GM12878 (cell line): ENCODE measurements around the gene LRP2BP.

Experiments used
- ATF7 ChIP-seq: fragments of 450-650 bp; IDR thresholded peaks from 2 replicates; pipeline ENCODE4 v1.6.1; 2016; ENCODE audit warnings: low read depth, mild to moderate bottlenecking
- CREB1 ChIP-seq: IDR thresholded peaks from 2 replicates; pipeline ENCODE4 v1.6.1; 2012; ENCODE audit warnings: low read depth, mild to moderate bottlenecking, inconsistent platforms
- EZH2 ChIP-seq: IDR thresholded peaks from 2 replicates; pipeline ENCODE4 v1.6.1; 2012; ENCODE audit warnings: low read depth, mild to moderate bottlenecking, control low read depth, inconsistent platforms, low read length, borderline replicate concordance; ENCODE audit not compliant: control insufficient read depth
- MEF2A ChIP-seq: IDR thresholded peaks from 2 replicates; pipeline ENCODE4 v1.6.1; 2011; ENCODE audit warnings: low read depth, mild to moderate bottlenecking, low read length, moderate library complexity; ENCODE audit not compliant: insufficient read depth
- MYC ChIP-seq: IDR thresholded peaks from 2 replicates; pipeline ENCODE4 v1.6.1; 2011; ENCODE audit warnings: mild to moderate bottlenecking, low read length, moderate library complexity, inconsistent platforms; ENCODE audit not compliant: insufficient read depth, insufficient replicate concordance, insufficient read length, severe bottlenecking
- POLR2A ChIP-seq: IDR thresholded peaks from 2 replicates; pipeline ENCODE4 v1.6.1; 2011; ENCODE audit warnings: low read depth, mild to moderate bottlenecking, low read length
- POLR2AphosphoS2 ChIP-seq: IDR thresholded peaks from 2 replicates; pipeline ENCODE4 v1.6.1; 2011; ENCODE audit warnings: low read depth, mild to moderate bottlenecking, low read length, improper control_type of control experiment, moderate library complexity
- TF ChIP-seq, protein P1 (sequence below), 3 experiments: IDR thresholded peaks in 2 of 3; conservative IDR thresholded peaks in 1 of 3; 2 replicates each; pipeline ENCODE4 v1.5.1; 2011; ENCODE audit warnings: low read depth in 3 of 3, low read length in 3 of 3, mild to moderate bottlenecking in 3 of 3, control low read depth in 2 of 3, moderate library complexity in 2 of 3, inconsistent platforms in 1 of 3, mixed read lengths in 1 of 3; ENCODE audit not compliant: control insufficient read depth in 2 of 3, insufficient read depth in 1 of 3; ENCODE audit errors: extremely low read depth in 1 of 3

DNA sequence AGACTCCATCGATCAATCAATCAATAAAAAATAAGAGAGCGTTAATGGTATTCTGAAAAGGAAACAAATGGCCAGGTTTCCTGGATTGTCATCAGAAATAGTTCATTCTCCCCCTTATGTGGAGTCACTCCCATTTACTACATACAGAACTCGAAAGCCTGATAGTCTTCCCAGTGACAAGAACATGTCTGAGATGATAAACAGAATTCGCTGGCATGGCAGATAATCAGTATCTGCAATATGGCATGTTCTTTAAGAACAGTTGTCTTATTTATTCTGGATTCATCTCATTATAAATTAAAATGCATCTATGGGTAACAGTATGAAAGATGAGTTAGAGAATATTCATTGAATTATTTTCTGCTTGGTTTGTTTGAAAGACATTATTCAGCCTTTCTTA lies 61.4 kb downstream of the LRP2BP start:
- no peak for TF ChIP-seq POLR2AphosphoS2
- TF ChIP-seq CREB1, result no peak
- TF ChIP-seq, protein P1, sequence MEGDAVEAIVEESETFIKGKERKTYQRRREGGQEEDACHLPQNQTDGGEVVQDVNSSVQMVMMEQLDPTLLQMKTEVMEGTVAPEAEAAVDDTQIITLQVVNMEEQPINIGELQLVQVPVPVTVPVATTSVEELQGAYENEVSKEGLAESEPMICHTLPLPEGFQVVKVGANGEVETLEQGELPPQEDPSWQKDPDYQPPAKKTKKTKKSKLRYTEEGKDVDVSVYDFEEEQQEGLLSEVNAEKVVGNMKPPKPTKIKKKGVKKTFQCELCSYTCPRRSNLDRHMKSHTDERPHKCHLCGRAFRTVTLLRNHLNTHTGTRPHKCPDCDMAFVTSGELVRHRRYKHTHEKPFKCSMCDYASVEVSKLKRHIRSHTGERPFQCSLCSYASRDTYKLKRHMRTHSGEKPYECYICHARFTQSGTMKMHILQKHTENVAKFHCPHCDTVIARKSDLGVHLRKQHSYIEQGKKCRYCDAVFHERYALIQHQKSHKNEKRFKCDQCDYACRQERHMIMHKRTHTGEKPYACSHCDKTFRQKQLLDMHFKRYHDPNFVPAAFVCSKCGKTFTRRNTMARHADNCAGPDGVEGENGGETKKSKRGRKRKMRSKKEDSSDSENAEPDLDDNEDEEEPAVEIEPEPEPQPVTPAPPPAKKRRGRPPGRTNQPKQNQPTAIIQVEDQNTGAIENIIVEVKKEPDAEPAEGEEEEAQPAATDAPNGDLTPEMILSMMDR (IDR thresholded peaks at IDR 0.05 in 2 of 3, conservative IDR thresholded peaks at IDR 0.05 in 1 of 3; ENCODE audit: control insufficient read depth in 2 of 3, extremely low read depth in 1 of 3, insufficient read depth in 1 of 3, low read depth in 3 of 3, low read length in 3 of 3), result no peak
- no peak for TF ChIP-seq MYC
- no peak for TF ChIP-seq POLR2A
- no peak for TF ChIP-seq ATF7
- no peak for TF ChIP-seq EZH2
- TF ChIP-seq MEF2A, result no peak
